H9 (cell line): Measurements from ENCODE around the gene SPECC1L. TPM values are rescaled to one million over a fixed set of nuclear protein-coding genes. Genes with fewer than 3 reads are reported as not detected.

Experiments
- DNase-seq: peaks from one replicate; pipeline ENCODE4 v3.0.0-alpha.2; 2017
- H2AFZ ChIP-seq: one replicate; pipeline ENCODE4 v1.6.1; 2013; ENCODE audit warnings: mild to moderate bottlenecking, low read length, control low read depth, moderate library complexity
- H2AK5ac ChIP-seq: 2 replicates; pipeline ENCODE4 v1.6.1; 2013; ENCODE audit warnings: low read length, control low read depth, mixed read lengths; ENCODE audit not compliant: insufficient read length
- H2BK120ac ChIP-seq: one replicate; pipeline ENCODE4 v1.6.1; 2013; ENCODE audit warnings: low read depth, mild to moderate bottlenecking, low read length, control low read depth, inconsistent platforms; ENCODE audit not compliant: poor library complexity, severe bottlenecking
- H2BK12ac ChIP-seq: 2 replicates; pipeline ENCODE4 v1.6.1; 2013; ENCODE audit warnings: low read length, control low read depth, mixed read lengths, low read depth; ENCODE audit not compliant: insufficient read length
- H2BK15ac ChIP-seq: 2 replicates; pipeline ENCODE4 v1.6.1; 2013; ENCODE audit warnings: low read depth, low read length, control low read depth
- H2BK20ac ChIP-seq: one replicate; pipeline ENCODE4 v1.6.1; 2013; ENCODE audit warnings: low read depth, mild to moderate bottlenecking, low read length, control low read depth, inconsistent platforms; ENCODE audit not compliant: poor library complexity, severe bottlenecking
- H2BK5ac ChIP-seq: 2 replicates; pipeline ENCODE4 v1.6.1; 2013; ENCODE audit warnings: low read length, control low read depth, mixed read lengths; ENCODE audit not compliant: insufficient read length
- H3K14ac ChIP-seq: 2 replicates; pipeline ENCODE4 v1.6.1; 2013; ENCODE audit warnings: low read length, control low read depth; ENCODE audit not compliant: insufficient read depth
- H3K18ac ChIP-seq: 2 replicates; pipeline ENCODE4 v1.6.1; 2013; ENCODE audit warnings: low read depth, mild to moderate bottlenecking, mixed read lengths, low read length, control low read depth; ENCODE audit not compliant: insufficient read length
- H3K23ac ChIP-seq: 2 replicates; pipeline ENCODE4 v1.6.1; 2013; ENCODE audit warnings: low read length, control low read depth, mixed read lengths, low read depth; ENCODE audit not compliant: insufficient read length
- H3K23me2 ChIP-seq: 2 replicates; pipeline ENCODE4 v1.6.1; 2013; ENCODE audit warnings: low read depth, mild to moderate bottlenecking, mixed read lengths, low read length, control low read depth; ENCODE audit not compliant: insufficient read length, poor library complexity, severe bottlenecking
- H3K27ac ChIP-seq: 2 replicates; pipeline ENCODE4 v1.5.1; 2013; ENCODE audit warnings: low read length, control low read depth, mixed read lengths, low read depth; ENCODE audit not compliant: insufficient read length
- H3K27me3 ChIP-seq: 2 replicates; pipeline ENCODE4 v1.6.1; 2013; ENCODE audit warnings: low read length, control low read depth, inconsistent platforms; ENCODE audit not compliant: insufficient read depth
- H3K4ac ChIP-seq: 2 replicates; pipeline ENCODE4 v1.6.1; 2013; ENCODE audit warnings: low read depth, mild to moderate bottlenecking, control low read depth, inconsistent platforms, low read length, moderate library complexity
- H3K4me1 ChIP-seq: 2 replicates; pipeline ENCODE4 v1.6.1; 2013; ENCODE audit warnings: low read length, control low read depth, inconsistent platforms; ENCODE audit not compliant: insufficient read depth
- H3K4me2 ChIP-seq: 2 replicates; pipeline ENCODE4 v1.6.1; 2013; ENCODE audit warnings: low read length, control low read depth, mixed read lengths; ENCODE audit not compliant: insufficient read length, insufficient read depth
- H3K56ac ChIP-seq: 2 replicates; pipeline ENCODE4 v1.6.1; 2013; ENCODE audit warnings: low read depth, mild to moderate bottlenecking, mixed read lengths, low read length, control low read depth; ENCODE audit not compliant: insufficient read length
- H3K79me1 ChIP-seq: 2 replicates; pipeline ENCODE4 v1.6.1; 2013; ENCODE audit warnings: low read depth, mild to moderate bottlenecking, moderate library complexity, low read length, control low read depth, inconsistent platforms; ENCODE audit not compliant: insufficient read depth, poor library complexity, severe bottlenecking
- H3K79me2 ChIP-seq: 2 replicates; pipeline ENCODE4 v1.6.1; 2013; ENCODE audit warnings: low read length, control low read depth, inconsistent platforms; ENCODE audit not compliant: insufficient read depth
- H3K9ac ChIP-seq: 2 replicates; pipeline ENCODE4 v1.6.1; 2013; ENCODE audit warnings: low read length, control low read depth, mixed read lengths; ENCODE audit not compliant: insufficient read length; ENCODE audit errors: extremely low read depth
- H3K9me3 ChIP-seq: one replicate; pipeline ENCODE4 v1.6.1; 2013; ENCODE audit warnings: low read depth, low read length, inconsistent platforms; ENCODE audit not compliant: control insufficient read depth
- H3T11ph ChIP-seq: one replicate; pipeline ENCODE4 v1.6.1; 2013; ENCODE audit warnings: mild to moderate bottlenecking, low read length, control low read depth, inconsistent platforms
- H4K20me1 ChIP-seq: one replicate; pipeline ENCODE4 v1.6.1; 2013; ENCODE audit not compliant: control insufficient read depth, insufficient read length, insufficient read depth
- H4K5ac ChIP-seq: 2 replicates; pipeline ENCODE4 v1.6.1; 2013; ENCODE audit warnings: low read depth, mild to moderate bottlenecking, mixed read lengths, low read length, control low read depth; ENCODE audit not compliant: insufficient read length
- H4K8ac ChIP-seq: replicated peaks from 2 replicates; pipeline ENCODE4 v1.6.1; 2013; ENCODE audit warnings: low read length, control low read depth, mixed read lengths, low read depth; ENCODE audit not compliant: insufficient read length
- H4K91ac ChIP-seq: 2 replicates; pipeline ENCODE4 v1.6.1; 2013; ENCODE audit warnings: low read depth, mild to moderate bottlenecking, moderate library complexity, mixed read lengths, low read length, control low read depth; ENCODE audit not compliant: insufficient read length
- H3K27ac Mint-ChIP-seq, 3 experiments: 2 replicates in 2 of 3; 3 replicates in 1 of 3; pipeline ENCODE4 v1.8.0; 2020 to 2021; ENCODE audit warnings: mixed read lengths in 3 of 3, mild to moderate bottlenecking in 1 of 3, moderate library complexity in 1 of 3
- H3K27me3 Mint-ChIP-seq: 2 replicates; pipeline ENCODE4 v1.8.0; 2021; ENCODE audit warnings: low read depth, mild to moderate bottlenecking, moderate library complexity, mixed read lengths
- H3K36me3 Mint-ChIP-seq, 3 experiments: 2 replicates in 2 of 3; 3 replicates in 1 of 3; pipeline ENCODE4 v1.8.0; 2020 to 2021; ENCODE audit warnings: low read depth in 3 of 3, mixed read lengths in 3 of 3; ENCODE audit not compliant: insufficient read depth in 1 of 3
- H3K4me1 Mint-ChIP-seq, 2 experiments: 2 replicates each; pipeline ENCODE4 v1.8.0; 2020; ENCODE audit warnings: mixed read lengths in 2 of 2
- H3K4me3 Mint-ChIP-seq, 2 experiments: 2 replicates in 1 of 2; 3 replicates in 1 of 2; pipeline ENCODE4 v1.8.0; 2020 to 2021; ENCODE audit warnings: mild to moderate bottlenecking in 2 of 2, mixed read lengths in 2 of 2, moderate library complexity in 1 of 2
- H3K9me3 Mint-ChIP-seq, 2 experiments: 2 replicates in 1 of 2; 3 replicates in 1 of 2; pipeline ENCODE4 v1.8.0; 2020; ENCODE audit warnings: mild to moderate bottlenecking in 2 of 2, mixed read lengths in 2 of 2, moderate library complexity in 1 of 2
- WGBS: extraction: QIAGEN DNeasy Blood & Tissue Kit; methylation state at CpG from one replicate; pipeline ENCODE4 v1.1.7; 2013; ENCODE audit warnings: missing lambda C conversion rate, low lambda C conversion rate, mixed read lengths; ENCODE audit not compliant: insufficient read length; ENCODE audit errors: extremely low coverage; 5-methylcytosine and 5-hydroxymethylcytosine counted together
- total RNA-seq: library from RNA; stranded (reverse); gene quantifications from 2 replicates; pipeline ENCODE4 v1.2.1, GENCODE V29; 2021
- TF ChIP-seq, protein P1 (sequence below): fragments of 200-600 bp; sonication (generic); conservative IDR thresholded peaks from 3 replicates; pipeline ENCODE4 v1.8.0; 2021; ENCODE audit warnings: antibody characterized with exemption, mild to moderate bottlenecking

Gene SPECC1L
- total RNA-seq, 1 experiment from 2014 or later: 57.1 TPM

DNA sequence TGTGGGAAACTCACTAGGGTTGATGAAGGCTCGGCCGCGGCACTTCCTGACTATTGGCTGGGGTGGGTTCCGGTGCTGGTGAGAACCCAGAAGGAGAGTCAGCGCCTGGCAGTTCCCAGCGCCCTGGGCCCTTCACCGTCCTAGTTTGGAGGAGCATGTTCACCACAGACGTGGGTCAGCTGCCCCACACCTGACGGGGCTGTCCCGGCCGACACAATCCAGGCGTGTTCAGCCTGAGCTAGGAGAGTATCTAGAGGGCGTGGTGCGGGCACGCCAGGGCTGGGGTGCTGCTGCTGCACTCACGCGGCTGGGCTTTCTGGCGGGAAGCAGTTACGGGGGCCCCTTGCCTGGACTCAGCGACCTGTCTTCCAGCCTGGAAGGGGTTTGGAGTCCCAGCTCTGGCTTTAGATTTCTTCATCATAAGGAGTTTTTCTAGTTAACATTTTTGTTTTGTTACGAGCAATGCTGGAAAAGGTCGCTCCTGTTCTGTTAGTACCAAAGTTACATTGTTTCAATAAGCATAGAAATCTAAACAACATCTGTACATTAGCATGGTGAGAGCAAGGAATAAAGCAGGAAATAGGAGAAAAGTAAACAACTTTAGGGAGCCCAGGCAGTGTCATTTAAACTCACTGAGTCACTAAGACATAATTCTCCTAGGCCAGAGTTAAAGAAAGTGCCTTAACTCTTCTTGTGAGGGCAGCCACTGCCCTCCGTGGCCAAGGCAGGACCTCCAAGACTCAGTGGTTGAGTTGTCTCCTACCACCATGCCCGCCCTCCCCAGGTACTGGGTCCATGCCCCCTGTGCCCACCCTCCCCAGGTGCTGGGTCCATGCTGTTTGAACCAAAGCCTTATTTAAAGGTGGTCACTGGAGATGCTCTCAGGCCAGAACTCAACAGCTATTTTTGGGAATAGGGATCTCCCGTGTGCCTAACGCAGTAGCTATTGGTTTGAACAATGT lies 144.6 kb downstream of the SPECC1L start:
- H3K27me3 ChIP-seq: no peaks in the 10 kb centered on the region
- H3K4ac ChIP-seq: no peak overlapping the region
- TF ChIP-seq, protein P1, sequence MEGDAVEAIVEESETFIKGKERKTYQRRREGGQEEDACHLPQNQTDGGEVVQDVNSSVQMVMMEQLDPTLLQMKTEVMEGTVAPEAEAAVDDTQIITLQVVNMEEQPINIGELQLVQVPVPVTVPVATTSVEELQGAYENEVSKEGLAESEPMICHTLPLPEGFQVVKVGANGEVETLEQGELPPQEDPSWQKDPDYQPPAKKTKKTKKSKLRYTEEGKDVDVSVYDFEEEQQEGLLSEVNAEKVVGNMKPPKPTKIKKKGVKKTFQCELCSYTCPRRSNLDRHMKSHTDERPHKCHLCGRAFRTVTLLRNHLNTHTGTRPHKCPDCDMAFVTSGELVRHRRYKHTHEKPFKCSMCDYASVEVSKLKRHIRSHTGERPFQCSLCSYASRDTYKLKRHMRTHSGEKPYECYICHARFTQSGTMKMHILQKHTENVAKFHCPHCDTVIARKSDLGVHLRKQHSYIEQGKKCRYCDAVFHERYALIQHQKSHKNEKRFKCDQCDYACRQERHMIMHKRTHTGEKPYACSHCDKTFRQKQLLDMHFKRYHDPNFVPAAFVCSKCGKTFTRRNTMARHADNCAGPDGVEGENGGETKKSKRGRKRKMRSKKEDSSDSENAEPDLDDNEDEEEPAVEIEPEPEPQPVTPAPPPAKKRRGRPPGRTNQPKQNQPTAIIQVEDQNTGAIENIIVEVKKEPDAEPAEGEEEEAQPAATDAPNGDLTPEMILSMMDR: no peak
- H3K23me2 ChIP-seq: no peaks in the 10 kb centered on the region
- no peak overlapping the region for H4K5ac ChIP-seq
- H3K4me1 Mint-ChIP-seq: peaks cover 14 to 15% of the 10 kb centered on the region in 2 experiments
- H3T11ph ChIP-seq: no peak overlapping the region
- H3K9me3 Mint-ChIP-seq: no peaks in the 10 kb centered on the region
- H2AK5ac ChIP-seq: no peak overlapping the region
- H2AFZ ChIP-seq: no peak overlapping the region
- H4K91ac ChIP-seq: no peak overlapping the region
- no peak overlapping the region for H2BK120ac ChIP-seq
- no peaks in the 10 kb centered on the region for H3K9me3 ChIP-seq
- H3K27ac ChIP-seq: no peak overlapping the region
- no peak overlapping the region for H3K23ac ChIP-seq
- no peaks in the 10 kb centered on the region; the same call in 1 of the 2 replicates for H3K4me1 ChIP-seq
- no peak overlapping the region for H2BK20ac ChIP-seq
- H4K8ac ChIP-seq: no peak overlapping the region
- no peak overlapping the region for H3K56ac ChIP-seq
- no peaks in the 10 kb centered on the region for H4K20me1 ChIP-seq
- DNase-seq: no peak
- H3K4me2 ChIP-seq: no peak overlapping the region
- peaks cover 4 to 32% (median 29%) of the 10 kb centered on the region in 3 experiments; a peak in 6 of 7 replicates for H3K36me3 Mint-ChIP-seq
- no peak overlapping the region for H3K14ac ChIP-seq
- no peak overlapping the region for H3K4me3 Mint-ChIP-seq
- H3K9ac ChIP-seq: no peak overlapping the region
- no peaks in the 10 kb centered on the region for H3K27me3 Mint-ChIP-seq
- peak overlapping the region in 1 of 3 experiments; percentile 18; a peak in 1 of 7 replicates for H3K27ac Mint-ChIP-seq
- no peak overlapping the region for H2BK12ac ChIP-seq
- H2BK5ac ChIP-seq: no peak overlapping the region
- WGBS: no CpG with 5 or more reads among the region's 26 CpGs
- no peak overlapping the region for H2BK15ac ChIP-seq
- no peaks in the 10 kb centered on the region for H3K79me2 ChIP-seq
- H3K18ac ChIP-seq: no peak overlapping the region
- H3K79me1 ChIP-seq: no peaks in the 10 kb centered on the region
